NCI-H748 (cell line): ENCODE measurements around the gene MYADML2.
"Not testable (repeated sequence)": the region's sequence is repeated elsewhere in the genome, so short reads cannot be mapped to it uniquely, and the experiment has no call there.

ENCODE experiments used
- DNase-seq: peaks from one replicate; lab custom pipeline; 2025; ENCODE audit not compliant: unreplicated experiment; lab: John Stamatoyannopoulos, UW

Gene MYADML2

GRCh38 chr17:81947189-81947588, at the start of gene MYADML2:
TSS of gene MYADML2 (minus strand) at chr17:81947233. CDS start at chr17:81941741, 5,492 bp downstream.
- DNase-seq: no peak

GRCh38 chr17:81996232-81996756, 49.3 kb upstream of the MYADML2 start:
- DNase-seq: no peak

GRCh38 chr17:81995463-81996231, 48.6 kb upstream of the MYADML2 start:
- DNase-seq: no peak

- peak; percentile 50 for DNase-seq
Observed at GRCh38 chr17:81994593-81995462, 47.8 kb upstream of the MYADML2 start.

GRCh38 chr17:81993729-81994592, 46.9 kb upstream of the MYADML2 start:
- DNase-seq: no peak

GRCh38 chr17:81992306-81993102, 45.5 kb upstream of the MYADML2 start:
- DNase-seq: no peak

- DNase-seq: no peak
Observed at GRCh38 chr17:81991684-81992305, 44.8 kb upstream of the MYADML2 start.

- DNase-seq: no peak
Observed at GRCh38 chr17:81990836-81991683, 44.0 kb upstream of the MYADML2 start.

- no peak for DNase-seq
Observed at GRCh38 chr17:81987161-81987770, 40.2 kb upstream of the MYADML2 start.

- DNase-seq: no peak
Observed at GRCh38 chr17:81986606-81987005, 39.6 kb upstream of the MYADML2 start.

- DNase-seq: no peak
Observed at GRCh38 chr17:81984773-81985410, 37.9 kb upstream of the MYADML2 start.

- DNase-seq: no peak
Observed at GRCh38 chr17:81983639-81984373, 36.8 kb upstream of the MYADML2 start.

GRCh38 chr17:81983011-81983638, 36.1 kb upstream of the MYADML2 start:
- DNase-seq: no peak

- DNase-seq: not testable (repeated sequence)
Observed at GRCh38 chr17:81981511-81981910, 34.5 kb upstream of the MYADML2 start.

- DNase-seq: no peak
Observed at GRCh38 chr17:81980707-81981343, 33.8 kb upstream of the MYADML2 start.

GRCh38 chr17:81980122-81980521, 33.1 kb upstream of the MYADML2 start:
- DNase-seq: no peak
